ENCODE measurements around the gene GPI. TPM values are rescaled to one million over a fixed set of nuclear protein-coding genes. Genes with fewer than 3 reads are reported as not detected.
A peak's percentile ranks its signal among the peaks of the same experiment; 100 is the strongest.

The GPI gene
- total and polyA plus RNA-seq, 2 of the 13 experiments (the other 11 are each of a cell fraction or from before 2014, with no cell fraction given), result 147 to 167 TPM

- TF ChIP-seq ZNF776 (CRISPR knock-in tag; IDR thresholded peaks at IDR 0.05), result peak; percentile 76; the same call in 1 of the 2 replicates
- no peak for TF ChIP-seq SSRP1 (CRISPR knock-in tag; IDR thresholded peaks at IDR 0.05)
- peak; percentile 88 for TF ChIP-seq MXD4 (CRISPR knock-in tag; IDR thresholded peaks at IDR 0.05)
- TF ChIP-seq ZNF569 (CRISPR knock-in tag; IDR thresholded peaks at IDR 0.05; ENCODE audit: borderline replicate concordance), result no peak; the same call in 1 of the 2 replicates
- TF ChIP-seq ZNF225 (CRISPR knock-in tag; IDR thresholded peaks at IDR 0.05), result 0 out of 2 replicates have a peak, but pooled peaks have one; percentile 50
- 0 out of 2 replicates have a peak, but pooled peaks have one; percentile 23 for TF ChIP-seq ZNF101 (CRISPR knock-in tag; IDR thresholded peaks at IDR 0.05; ENCODE audit: borderline replicate concordance, low read depth)
- TF ChIP-seq HNRNPL (IDR thresholded peaks at IDR 0.05; ENCODE audit: low read depth, low read length), result 0 out of 2 replicates have a peak, but pooled peaks have one; percentile 29
- TF ChIP-seq MAFF (IDR thresholded peaks at IDR 0.05; ENCODE audit: low read depth, low read length), result no peak
- peak; percentile 77; the same call in 1 of the 2 replicates for TF ChIP-seq ZNF556 (CRISPR knock-in tag; IDR thresholded peaks at IDR 0.05; ENCODE audit: borderline replicate concordance)
- TF ChIP-seq FOXJ3 (CRISPR knock-in tag; IDR thresholded peaks at IDR 0.05; ENCODE audit: borderline replicate concordance), result no peak
- TF ChIP-seq HNRNPH1 (optimal IDR thresholded peaks at IDR 0.05; ENCODE audit: low read depth, low read length), result no peak
- TF ChIP-seq HMGA1 (CRISPR knock-in tag; conservative IDR thresholded peaks at IDR 0.05), result no peak
- peak; percentile 32; the same call in 1 of the 2 replicates for TF ChIP-seq ERF (CRISPR knock-in tag; IDR thresholded peaks at IDR 0.05)
- TF ChIP-seq ZNF256 (CRISPR knock-in tag; conservative IDR thresholded peaks at IDR 0.05), result peak; percentile 68
- TF ChIP-seq NCOA2 (CRISPR knock-in tag; IDR thresholded peaks at IDR 0.05), result no peak
- TF ChIP-seq ETV5 (CRISPR knock-in tag; IDR thresholded peaks at IDR 0.05; ENCODE audit: borderline replicate concordance), result no peak; the same call in 1 of the 2 replicates
- TF ChIP-seq ZNF543 (CRISPR knock-in tag; IDR thresholded peaks at IDR 0.05), result peak; percentile 71
- TF ChIP-seq TBX3 (IDR thresholded peaks at IDR 0.05; ENCODE audit: borderline replicate concordance), result no peak
- TF ChIP-seq GRHL1 (CRISPR knock-in tag; conservative IDR thresholded peaks at IDR 0.05), result no peak
- TF ChIP-seq NFAT5 (CRISPR knock-in tag; IDR thresholded peaks at IDR 0.05), result peak; percentile 89; the same call in 1 of the 2 replicates
- peak; percentile 83 for TF ChIP-seq ZNF564 (CRISPR knock-in tag; IDR thresholded peaks at IDR 0.05)
- TF ChIP-seq MXD1 (CRISPR knock-in tag; IDR thresholded peaks at IDR 0.05), result peak; percentile 99
- TF ChIP-seq POLR2AphosphoS2 (IDR thresholded peaks at IDR 0.05; ENCODE audit: low read depth, low read length), result no peak
- peak; percentile 49; the same call in 1 of the 2 replicates for TF ChIP-seq GATA4 (IDR thresholded peaks at IDR 0.05; ENCODE audit: borderline replicate concordance, low read depth)
These were observed 39.3 kb downstream of the GPI start, which contains the start of gene PDCD2L (continued) for GRCh38 chr19:34404109-34404909.
